LoVo (cell line): ENCODE data around the gene SLC5A6.

Experiments used
- DNase-seq: peaks from one replicate; pipeline ENCODE4 v3.0.0-alpha.2; 2016; ENCODE audit warnings: low spot score

The SLC5A6 gene

GRCh38 chr2:27171351-27171848, 40.7 kb downstream of the SLC5A6 start:
- DNase-seq, result no peak

DNA sequence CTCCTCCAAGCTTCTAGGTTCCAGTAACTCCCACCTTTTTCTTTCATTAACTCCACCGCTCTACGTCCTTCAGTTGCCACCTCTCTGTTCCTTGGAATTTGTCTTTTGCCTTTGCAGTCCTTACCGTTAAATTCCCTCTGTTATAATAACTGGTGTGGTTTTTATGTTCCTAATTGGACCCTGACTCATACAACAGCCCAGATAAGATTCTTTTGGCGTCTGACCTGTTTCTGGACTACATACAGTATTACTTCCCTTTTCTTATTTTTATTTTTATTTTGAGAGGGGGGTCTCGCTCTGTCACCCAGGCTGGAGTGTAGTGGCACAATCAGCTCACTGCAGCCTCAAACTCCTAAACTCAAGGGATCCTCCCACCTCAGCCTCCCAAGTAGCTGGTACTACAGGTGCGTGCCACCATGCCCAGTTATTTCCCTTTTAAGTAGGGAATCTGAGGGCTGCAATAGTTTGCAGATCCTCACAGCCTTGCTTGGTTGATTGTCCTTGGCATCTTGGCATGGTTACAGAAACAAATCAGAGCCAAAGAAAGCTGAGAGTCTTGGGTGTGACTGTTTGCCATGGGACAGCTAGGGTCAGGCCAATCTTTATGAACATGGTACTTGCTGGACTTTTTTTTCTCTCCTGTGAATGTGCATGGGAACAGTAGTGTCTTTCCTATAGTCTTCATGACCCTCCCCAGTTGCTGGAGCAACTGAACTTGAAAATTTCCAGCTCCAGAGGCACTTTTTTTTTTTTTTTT, 41.3 kb downstream of the SLC5A6 start:
- DNase-seq, result no peak

DNA sequence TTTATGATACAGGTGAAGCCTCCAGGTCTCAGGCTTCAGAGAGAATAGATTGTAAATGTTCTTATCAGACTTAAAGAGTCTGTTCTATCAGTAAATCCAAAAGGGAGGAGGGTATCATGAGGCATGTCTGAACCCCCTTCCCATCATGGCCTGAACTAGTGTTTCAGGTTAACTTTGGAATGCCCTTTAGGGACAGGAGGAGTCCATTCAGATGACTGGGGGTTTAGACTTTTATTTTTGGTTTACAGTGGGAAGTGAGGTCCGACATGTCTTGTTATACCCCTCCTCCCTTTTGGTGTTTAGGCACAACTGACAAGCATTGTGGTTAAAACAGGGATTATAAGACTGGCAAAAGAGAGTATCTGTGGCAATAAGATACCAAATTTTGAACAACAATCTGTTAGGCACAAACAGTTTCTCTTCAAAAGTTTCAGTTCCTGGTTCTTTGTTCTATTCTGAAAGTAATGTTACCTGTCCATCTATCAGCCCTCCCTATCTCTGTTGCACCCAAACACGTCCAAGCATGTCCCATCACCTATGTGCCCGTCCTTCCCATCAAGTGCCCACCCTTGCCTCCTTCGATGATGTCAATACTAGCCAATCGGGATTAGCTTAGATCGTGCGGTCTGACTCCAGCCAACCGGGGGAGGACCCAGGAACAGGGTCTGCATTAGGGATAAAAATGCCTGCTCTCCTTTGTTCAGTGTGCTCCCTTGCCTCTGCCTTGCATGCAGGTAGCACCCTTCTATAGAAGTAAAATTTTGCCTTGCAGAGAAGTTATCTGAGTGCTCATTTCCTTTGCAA, 46.9 kb downstream of the SLC5A6 start:
- DNase-seq, result no peak

GRCh38 chr2:27162151-27163121, 49.6 kb downstream of the SLC5A6 start:
- DNase-seq, result peak; percentile 60

GRCh38 chr2:27160191-27160590, 51.9 kb downstream of the SLC5A6 start:
- no peak for DNase-seq

DNA sequence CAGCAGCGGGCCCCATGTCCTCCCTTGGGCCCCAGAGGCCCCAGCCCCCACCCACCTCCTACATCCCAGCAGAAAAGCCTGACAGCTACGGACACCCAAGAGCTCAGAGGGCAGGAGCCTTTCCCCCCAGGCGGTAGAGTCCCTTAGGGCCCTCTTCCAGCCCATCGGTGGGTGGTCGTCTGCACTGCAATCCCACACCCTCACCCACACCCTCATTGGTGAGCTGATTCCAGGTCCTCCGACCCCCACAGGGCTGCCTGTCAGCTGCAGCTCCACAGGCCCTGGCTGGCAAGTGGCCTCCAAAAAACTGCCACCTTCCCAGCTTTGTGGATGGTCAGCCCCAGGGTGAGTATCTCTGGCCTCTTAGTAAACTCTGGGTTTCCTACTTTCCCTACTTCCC, 52.8 kb downstream of the SLC5A6 start:
- no peak for DNase-seq

GRCh38 chr2:27158468-27158867, 53.6 kb downstream of the SLC5A6 start:
- DNase-seq, result no peak

GRCh38 chr2:27155069-27155520, 57.0 kb downstream of the SLC5A6 start:
- DNase-seq, result no peak

DNA sequence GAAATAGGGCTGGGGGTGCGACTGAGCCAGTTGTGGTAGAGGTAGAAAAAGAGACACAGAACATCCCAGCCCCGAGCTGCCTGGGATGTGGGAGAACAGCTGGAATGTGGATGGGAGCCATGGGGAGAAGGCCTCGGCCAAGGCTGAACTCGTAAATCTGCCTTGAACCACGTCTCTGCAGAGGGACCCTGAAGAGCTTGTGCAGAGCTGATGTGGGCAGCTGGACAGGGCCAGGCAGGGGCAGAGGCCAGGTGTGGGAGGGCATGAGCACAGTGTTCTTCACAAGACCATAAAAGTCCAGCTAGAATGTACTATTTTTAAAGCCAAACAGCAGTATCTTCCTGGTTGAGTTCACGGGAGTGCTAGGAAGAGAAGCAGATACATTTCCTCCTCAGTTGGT, 57.6 kb downstream of the SLC5A6 start:
- DNase-seq, result no peak

DNA sequence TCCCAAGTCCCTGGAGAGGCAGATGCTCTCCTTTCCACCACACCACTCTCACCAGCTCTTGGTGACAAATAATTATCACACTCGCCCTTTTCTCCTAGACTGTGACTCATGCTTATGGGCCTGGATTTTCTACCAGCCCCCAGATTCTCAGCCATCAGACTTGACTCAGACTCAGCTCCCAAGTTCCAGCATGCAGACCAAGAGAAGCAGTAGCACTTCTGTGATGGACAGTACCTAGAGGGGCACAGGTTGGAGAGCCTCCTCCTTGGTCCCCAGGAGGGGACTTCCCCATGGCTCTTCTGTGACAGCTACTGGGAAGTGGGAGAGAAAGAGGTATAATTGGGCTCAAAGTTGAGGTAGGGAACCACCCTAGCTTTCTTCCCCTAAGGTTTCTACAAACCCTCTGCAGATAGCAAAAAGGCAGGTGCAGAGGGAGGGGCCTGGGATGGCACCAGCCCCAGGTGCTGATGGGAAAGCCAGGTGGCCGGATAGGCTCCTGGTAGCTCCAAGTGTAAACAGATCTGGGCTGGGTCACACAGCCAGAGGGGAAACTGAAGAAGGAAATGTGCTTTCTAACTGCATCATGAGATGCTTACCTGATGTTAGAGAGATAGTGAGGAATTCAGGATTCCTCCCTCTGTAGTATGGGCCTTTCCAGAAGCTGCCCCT, 59.1 kb downstream of the SLC5A6 start:
- no peak for DNase-seq

- no peak for DNase-seq
Observed at GRCh38 chr2:27152102-27152795, 59.8 kb downstream of the SLC5A6 start.

DNA sequence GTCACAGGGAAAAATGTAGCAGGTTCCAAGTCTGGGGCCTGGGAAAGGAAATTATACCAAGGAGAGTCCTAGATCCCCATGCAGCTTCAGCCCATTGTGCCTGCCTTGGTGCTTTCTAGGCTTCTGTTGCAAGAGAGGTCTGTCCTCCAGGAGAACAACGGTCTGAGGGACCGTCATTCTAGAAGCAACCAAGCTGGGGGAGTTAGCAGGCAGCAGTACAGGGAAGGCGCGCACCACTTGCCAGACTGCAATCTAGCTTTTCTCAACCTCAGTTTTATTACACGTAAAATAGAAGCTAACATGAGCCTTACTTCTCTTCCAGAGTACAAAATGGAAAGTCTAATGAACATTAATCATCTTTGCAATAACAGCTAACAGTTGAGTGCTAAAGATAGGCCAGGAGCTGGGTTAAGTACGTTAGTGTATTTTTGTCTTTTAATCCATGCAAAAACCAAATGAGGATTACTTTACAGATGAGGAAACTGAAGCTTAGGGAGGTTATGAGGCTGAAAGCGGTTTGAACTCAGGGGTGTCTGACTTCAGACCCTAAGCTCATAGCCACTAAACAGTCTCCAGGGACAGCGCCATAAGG, 61.3 kb downstream of the SLC5A6 start:
- no peak for DNase-seq
